Measurements from ENCODE around the gene PGAP3.

The PGAP3 gene

GRCh38 chr17:39696731-39697130 is 8.9 kb upstream of the PGAP3 start:
- no peak for DNase-seq (ENCODE audit: low read depth)

- DNase-seq (ENCODE audit: low read depth) = no peak
Measured at GRCh38 chr17:39695089-39695474, 7.2 kb upstream of the PGAP3 start.

GRCh38 chr17:39694593-39694992 is 6.7 kb upstream of the PGAP3 start:
- DNase-seq (ENCODE audit: low read depth) = no peak

- DNase-seq (ENCODE audit: low read depth) = no peak
Measured at GRCh38 chr17:39688945-39689344, 1.1 kb upstream of the PGAP3 start.

GRCh38 chr17:39688475-39688835 is 598 bp upstream of the PGAP3 start:
- no peak for DNase-seq (ENCODE audit: low read depth)

- no peak for DNase-seq (ENCODE audit: low read depth)
Measured at GRCh38 chr17:39687101-39687545, 734 bp downstream of the PGAP3 start.

GRCh38 chr17:39684369-39685192 is 3.3 kb downstream of the PGAP3 start:
- DNase-seq (ENCODE audit: low read depth) = no peak

GRCh38 chr17:39683295-39683939 is 4.4 kb downstream of the PGAP3 start:
- DNase-seq (ENCODE audit: low read depth) = no peak

GRCh38 chr17:39679521-39680192 is 8.2 kb downstream of the PGAP3 start:
- DNase-seq (ENCODE audit: low read depth) = no peak

GRCh38 chr17:39678340-39679116 is 9.3 kb downstream of the PGAP3 start:
- no peak for DNase-seq (ENCODE audit: low read depth)

GRCh38 chr17:39677542-39678339 is 10.1 kb downstream of the PGAP3 start:
- no peak for DNase-seq (ENCODE audit: low read depth)

- no peak for DNase-seq (ENCODE audit: low read depth)
Measured at GRCh38 chr17:39677072-39677471, 10.8 kb downstream of the PGAP3 start.

GRCh38 chr17:39676198-39676819 is 11.5 kb downstream of the PGAP3 start:
- DNase-seq (ENCODE audit: low read depth) = no peak

- no peak for DNase-seq (ENCODE audit: low read depth)
Measured at GRCh38 chr17:39675390-39676082, 12.3 kb downstream of the PGAP3 start.

GRCh38 chr17:39674702-39675389 is 13.0 kb downstream of the PGAP3 start:
- DNase-seq (ENCODE audit: low read depth) = no peak

- DNase-seq (ENCODE audit: low read depth) = no peak
Measured at GRCh38 chr17:39674179-39674578, 13.7 kb downstream of the PGAP3 start.

- no peak for DNase-seq (ENCODE audit: low read depth)
Measured at GRCh38 chr17:39673335-39674081, 14.3 kb downstream of the PGAP3 start.

- no peak for DNase-seq (ENCODE audit: low read depth)
Measured at GRCh38 chr17:39672522-39673334, 15.1 kb downstream of the PGAP3 start.
